ENCODE measurements around the gene CALY. TPM values are rescaled to one million over a fixed set of nuclear protein-coding genes. Genes with fewer than 3 reads are reported as not detected.

The CALY gene
- total RNA-seq, 1 donor from 2014 or later = not detected

- no peak for DNase-seq (ENCODE audit: low spot score)
- TF ChIP-seq CTCF (IDR thresholded peaks at IDR 0.05; ENCODE audit: unreplicated experiment) = no peak
- Mint-ChIP-seq H3K27ac (ENCODE audit: unreplicated experiment) (no peak overlapping the region), H3K9me3 (ENCODE audit: unreplicated experiment) (no peaks in the 10 kb centered on the region), H3K27me3 (ENCODE audit: unreplicated experiment) (peaks cover 7% of the 10 kb centered on the region), H3K4me1 (ENCODE audit: unreplicated experiment) (no peaks in the 10 kb centered on the region), H3K4me3 (ENCODE audit: unreplicated experiment) (no peak overlapping the region), H3K36me3 (ENCODE audit: low read depth, unreplicated experiment) (no peaks in the 10 kb centered on the region)
Observed at GRCh38 chr10:133351408-133352318, 15.0 kb upstream of the CALY start.

- no peaks in the 10 kb centered on the region for H3K4me1 Mint-ChIP-seq (ENCODE audit: unreplicated experiment)
- no peak for DNase-seq (ENCODE audit: low spot score)
- peaks cover 4% of the 10 kb centered on the region for H3K27me3 Mint-ChIP-seq (ENCODE audit: unreplicated experiment)
- H3K9me3 Mint-ChIP-seq (ENCODE audit: unreplicated experiment) = no peaks in the 10 kb centered on the region
- no peak for TF ChIP-seq CTCF (IDR thresholded peaks at IDR 0.05; ENCODE audit: unreplicated experiment)
- no peak overlapping the region for H3K27ac Mint-ChIP-seq (ENCODE audit: unreplicated experiment)
- no peaks in the 10 kb centered on the region for H3K36me3 Mint-ChIP-seq (ENCODE audit: low read depth, unreplicated experiment)
- H3K4me3 Mint-ChIP-seq (ENCODE audit: unreplicated experiment) = no peak overlapping the region
Observed at GRCh38 chr10:133350950-133351329, 14.2 kb upstream of the CALY start.

- TF ChIP-seq CTCF (IDR thresholded peaks at IDR 0.05; ENCODE audit: unreplicated experiment) = no peak
- peaks cover 4% of the 10 kb centered on the region for H3K27me3 Mint-ChIP-seq (ENCODE audit: unreplicated experiment)
- H3K36me3 Mint-ChIP-seq (ENCODE audit: low read depth, unreplicated experiment) = no peaks in the 10 kb centered on the region
- no peak for DNase-seq (ENCODE audit: low spot score)
- no peak overlapping the region for H3K27ac Mint-ChIP-seq (ENCODE audit: unreplicated experiment)
- no peaks in the 10 kb centered on the region for H3K4me1 Mint-ChIP-seq (ENCODE audit: unreplicated experiment)
- no peak overlapping the region for H3K4me3 Mint-ChIP-seq (ENCODE audit: unreplicated experiment)
- H3K9me3 Mint-ChIP-seq (ENCODE audit: unreplicated experiment) = no peaks in the 10 kb centered on the region
Observed at GRCh38 chr10:133350283-133350949, 13.7 kb upstream of the CALY start.

GRCh38 chr10:133349577-133350011 lies 12.9 kb upstream of the CALY start:
- no peaks in the 10 kb centered on the region for H3K4me1 Mint-ChIP-seq (ENCODE audit: unreplicated experiment)
- no peak for TF ChIP-seq CTCF (IDR thresholded peaks at IDR 0.05; ENCODE audit: unreplicated experiment)
- H3K27ac Mint-ChIP-seq (ENCODE audit: unreplicated experiment) = no peak overlapping the region
- no peaks in the 10 kb centered on the region for H3K9me3 Mint-ChIP-seq (ENCODE audit: unreplicated experiment)
- H3K27me3 Mint-ChIP-seq (ENCODE audit: unreplicated experiment) = peaks cover 4% of the 10 kb centered on the region
- no peak for DNase-seq (ENCODE audit: low spot score)
- H3K36me3 Mint-ChIP-seq (ENCODE audit: low read depth, unreplicated experiment) = no peaks in the 10 kb centered on the region
- H3K4me3 Mint-ChIP-seq (ENCODE audit: unreplicated experiment) = no peak overlapping the region

GRCh38 chr10:133349160-133349568 lies 12.5 kb upstream of the CALY start:
- peaks cover 4% of the 10 kb centered on the region for H3K27me3 Mint-ChIP-seq (ENCODE audit: unreplicated experiment)
- TF ChIP-seq CTCF (IDR thresholded peaks at IDR 0.05; ENCODE audit: unreplicated experiment) = no peak
- no peak overlapping the region for H3K4me3 Mint-ChIP-seq (ENCODE audit: unreplicated experiment)
- no peaks in the 10 kb centered on the region for H3K36me3 Mint-ChIP-seq (ENCODE audit: low read depth, unreplicated experiment)
- no peaks in the 10 kb centered on the region for H3K4me1 Mint-ChIP-seq (ENCODE audit: unreplicated experiment)
- no peaks in the 10 kb centered on the region for H3K9me3 Mint-ChIP-seq (ENCODE audit: unreplicated experiment)
- H3K27ac Mint-ChIP-seq (ENCODE audit: unreplicated experiment) = peak overlapping the region; percentile 37
- DNase-seq (ENCODE audit: low spot score) = no peak

Data from endothelial cell (in vitro differentiated cells).